Esophagus squamous epithelium (tissue), 5 donors: ENCODE results near the gene FGF18. TPM values are rescaled to one million over a fixed set of nuclear protein-coding genes. Genes with fewer than 3 reads are reported as not detected.
"Not testable (repeated sequence)": the region's sequence is repeated elsewhere in the genome, so short reads cannot be mapped to it uniquely, and the experiment has no call there.

Experiments used
- DNase-seq: peaks from one replicate; lab custom pipeline; 2025; lab: John Stamatoyannopoulos, UW
- H3K27ac ChIP-seq, 4 donors: fragments of 200-600 bp; sonication (generic); one replicate each; pipeline ENCODE4 v1.5.1; 2016 to 2019; ENCODE audit warnings: mild to moderate bottlenecking in 1 of 4
- H3K27me3 ChIP-seq, 4 donors: fragments of 200-600 bp; sonication (generic); 1 replicate in 3 of 4; 2 replicates in 1 of 4; pipeline versions ENCODE4 v1.5.1 to v1.6.0; 2017 to 2021; ENCODE audit warnings: antibody characterized with exemption in 1 of 4
- H3K36me3 ChIP-seq, 3 donors: fragments of 200-600 bp; sonication (generic); one replicate each; pipeline ENCODE4 v1.5.1; 2016 to 2019
- H3K4me1 ChIP-seq, 3 donors: fragments of 200-600 bp; sonication (generic); one replicate each; pipeline ENCODE4 v1.5.1; 2017 to 2019
- H3K4me3 ChIP-seq, 4 donors: fragments of 200-600 bp; sonication (generic); 1 replicate in 3 of 4; 2 replicates in 1 of 4; pipeline ENCODE4 v1.5.1; 2016 to 2019; ENCODE audit warnings: mild to moderate bottlenecking in 2 of 4, moderate library complexity in 1 of 4
- H3K9me3 ChIP-seq, 3 donors: fragments of 200-600 bp; sonication (generic); one replicate each; pipeline ENCODE4 v1.5.1; 2016 to 2019
- CTCF ChIP-seq, 6 experiments: fragments of 450-650 bp in 4 of 6; fragments of 200-600 bp in 2 of 6; sonication (generic) in 2 of 6; IDR thresholded peaks; one replicate each; pipeline ENCODE4 v1.5.1; 2016 to 2019; ENCODE audit warnings: antibody characterized with exemption in 6 of 6, mild to moderate bottlenecking in 4 of 6, moderate library complexity in 4 of 6
- POLR2A ChIP-seq, 4 donors: fragments of 450-650 bp; IDR thresholded peaks; one replicate each; pipeline ENCODE4 v1.6.1; 2017; ENCODE audit warnings: antibody characterized with exemption in 4 of 4, mild to moderate bottlenecking in 4 of 4, moderate library complexity in 3 of 4
- WGBS, 2 donors: methylation state at CpG; one replicate each; pipeline ENCODE4 v1.1.5; 2018; 5-methylcytosine and 5-hydroxymethylcytosine counted together
- intact Hi-C: fragments of 100-400 bp; cut with DNase I; formaldehyde crosslinking; loops from one replicate; pipeline ENCODE4 v1.15.0; 2022
- total RNA-seq, 4 donors: library from RNA; depleted of rRNA; stranded (reverse); fragments of >200 nt; gene quantifications; one replicate each; pipeline ENCODE4 v1.1.0, GENCODE V29; 2016
- donor health status: DM: yes; HTN: yes; CAD: no.

The FGF18 gene, protein sequence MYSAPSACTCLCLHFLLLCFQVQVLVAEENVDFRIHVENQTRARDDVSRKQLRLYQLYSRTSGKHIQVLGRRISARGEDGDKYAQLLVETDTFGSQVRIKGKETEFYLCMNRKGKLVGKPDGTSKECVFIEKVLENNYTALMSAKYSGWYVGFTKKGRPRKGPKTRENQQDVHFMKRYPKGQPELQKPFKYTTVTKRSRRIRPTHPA
- total RNA-seq: under 1 TPM in 3 of 4 donors, not detected in 1; 0.15 to 0.29 (median 0.19) TPM

GRCh38 chr5:171418982-171419687 is at the start of gene FGF18:
TSS of gene FGF18 (plus strand) at chr5:171419647. CDS start at chr5:171420200, 553 bp downstream.
- Histone ChIP-seq H3K4me1 (peaks cover 21 to 33% (median 23%) of the 10 kb centered on the region in 3 donors), H3K27ac (no peak within 1 kb of the TSS), H3K4me3 (peak within 1 kb of the TSS; percentile 19 to 64 (median 37)), H3K27me3 (peaks cover 0 to 36% (median 0%) of the 10 kb centered on the region in 4 donors), H3K9me3 (no peaks in the 10 kb centered on the region), H3K36me3 (peaks cover 0 to 4% (median 0%) of the 10 kb centered on the region in 3 donors)
- peak in 1 of 6 experiments; percentile 18 for TF ChIP-seq CTCF (IDR thresholded peaks at IDR 0.05)
- no peak for TF ChIP-seq POLR2A (IDR thresholded peaks at IDR 0.05)
- WGBS, 2 donors: 0 to 2% methylated on average over 9 of the region's 74 CpGs
- intact Hi-C loops: no loop called here
- DNase-seq: no peak

GRCh38 chr5:171369898-171370297 is 49.5 kb upstream of the FGF18 start:
- 93 to 96% methylated on average over 4 of the region's 4 CpGs for WGBS, 2 donors
- H3K9me3 ChIP-seq: no peaks in the 10 kb centered on the region
- no peak for DNase-seq
- H3K27me3 ChIP-seq: peaks cover 0 to 24% (median 0%) of the 10 kb centered on the region in 4 donors
- no peaks in the 10 kb centered on the region for H3K36me3 ChIP-seq
- no peak overlapping the region for H3K27ac ChIP-seq
- H3K4me1 ChIP-seq: no peaks in the 10 kb centered on the region
- H3K4me3 ChIP-seq: no peak overlapping the region
- no peak for TF ChIP-seq POLR2A (IDR thresholded peaks at IDR 0.05)
- intact Hi-C loops: no loop called here

GRCh38 chr5:171370881-171371280 is 48.6 kb upstream of the FGF18 start:
- DNase-seq, H3K4me1 ChIP-seq, H3K9me3 ChIP-seq, H3K36me3 ChIP-seq, H3K4me3 ChIP-seq, H3K27ac ChIP-seq, intact Hi-C loops: not testable (repeated sequence)
- H3K27me3 ChIP-seq: peaks cover 0 to 14% (median 0%) of the 10 kb centered on the region in 4 donors
- WGBS, 2 donors: 37 to 79% methylated on average over 4 to 9 of the region's 10 CpGs
- peak in 1 of 6 experiments; percentile 8 for TF ChIP-seq CTCF (IDR thresholded peaks at IDR 0.05)

DNA sequence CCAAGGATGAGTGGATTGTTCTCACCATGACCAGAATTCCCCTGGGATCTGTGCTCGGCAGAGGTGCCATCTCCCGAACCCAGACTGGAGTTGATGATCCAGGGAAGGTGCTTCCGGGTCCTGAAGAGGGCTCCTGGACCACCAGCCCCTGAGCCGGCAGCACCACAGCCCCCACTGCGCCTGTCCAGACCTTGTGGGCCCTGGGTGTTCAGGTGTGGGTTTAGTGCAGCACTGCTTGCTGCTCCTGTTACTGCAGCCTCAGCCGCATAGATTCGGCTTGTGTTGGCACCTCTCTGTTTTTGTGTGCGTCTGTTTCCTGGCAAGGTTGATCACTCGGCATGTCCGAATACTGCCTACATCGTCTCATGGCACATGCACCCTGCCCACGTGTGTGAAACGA is 48.1 kb upstream of the FGF18 start:
- WGBS, 2 donors: 86 to 88% methylated on average over 9 to 12 of the region's 13 CpGs
- Histone ChIP-seq H3K4me1 (no peaks in the 10 kb centered on the region), H3K4me3 (no peak overlapping the region), H3K27me3 (peaks cover 0 to 10% (median 0%) of the 10 kb centered on the region in 4 donors), H3K9me3 (no peaks in the 10 kb centered on the region), H3K36me3 (no peaks in the 10 kb centered on the region), H3K27ac (no peak overlapping the region)
- DNase-seq: no peak
- TF ChIP-seq CTCF (IDR thresholded peaks at IDR 0.05) (no peak), POLR2A (IDR thresholded peaks at IDR 0.05) (no peak)
- intact Hi-C loops: no loop called here

DNA sequence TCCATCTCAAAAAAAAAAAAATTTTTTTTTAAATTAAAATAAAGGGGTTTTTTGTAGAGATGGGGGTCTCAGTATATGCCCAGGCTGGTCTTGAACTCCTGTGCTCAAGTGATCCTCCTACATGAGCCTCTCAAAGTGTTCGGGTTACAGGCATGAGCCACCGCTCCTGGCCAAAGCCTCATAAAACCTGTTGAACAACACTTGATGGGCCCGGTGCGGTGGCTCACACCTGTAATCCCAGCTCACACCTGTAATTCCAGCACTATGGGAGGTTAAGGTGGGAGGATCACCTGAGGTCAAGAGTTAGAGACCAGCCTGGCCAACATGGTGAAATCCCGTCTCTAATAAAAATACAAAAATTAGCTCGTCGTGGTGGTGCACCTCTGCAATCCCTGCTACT is 39.5 kb upstream of the FGF18 start:
- Histone ChIP-seq H3K4me1 (no peaks in the 10 kb centered on the region), H3K27ac (no peak overlapping the region), H3K36me3 (no peaks in the 10 kb centered on the region), H3K4me3 (no peak overlapping the region), H3K9me3 (no peaks in the 10 kb centered on the region), H3K27me3 (no peaks in the 10 kb centered on the region)
- no peak for DNase-seq
- intact Hi-C loops: no loop called here
- 85 to 92% methylated on average over 7 of the region's 7 CpGs for WGBS, 2 donors
- no peak for TF ChIP-seq POLR2A (IDR thresholded peaks at IDR 0.05)
- no peak for TF ChIP-seq CTCF (IDR thresholded peaks at IDR 0.05)

DNA sequence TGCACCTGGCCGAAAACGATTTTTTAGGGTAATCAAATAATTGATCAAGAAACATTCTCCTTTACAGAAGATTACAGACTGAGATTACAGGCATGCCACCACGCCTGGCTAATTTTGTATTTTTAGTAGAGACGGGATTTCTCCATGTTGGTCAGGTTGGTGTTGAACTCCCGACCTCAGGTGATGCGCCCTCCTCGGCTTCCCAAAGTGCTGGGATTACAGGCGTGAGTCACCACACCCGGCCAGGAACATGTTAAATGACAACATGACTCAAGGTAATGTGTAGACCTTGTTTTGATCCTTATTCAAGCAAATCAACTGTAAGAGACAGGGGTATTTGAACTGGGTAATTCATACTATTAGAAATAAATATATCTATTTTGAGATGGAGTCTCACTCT is 35.0 kb upstream of the FGF18 start:
- H3K9me3 ChIP-seq, H3K27me3 ChIP-seq, H3K27ac ChIP-seq, H3K36me3 ChIP-seq, DNase-seq, intact Hi-C loops, H3K4me3 ChIP-seq: not testable (repeated sequence)
- peaks cover 0 to 20% (median 3%) of the 10 kb centered on the region in 3 donors for H3K4me1 ChIP-seq
- WGBS, 2 donors: 77 to 94% methylated on average over 5 to 9 of the region's 9 CpGs

DNA sequence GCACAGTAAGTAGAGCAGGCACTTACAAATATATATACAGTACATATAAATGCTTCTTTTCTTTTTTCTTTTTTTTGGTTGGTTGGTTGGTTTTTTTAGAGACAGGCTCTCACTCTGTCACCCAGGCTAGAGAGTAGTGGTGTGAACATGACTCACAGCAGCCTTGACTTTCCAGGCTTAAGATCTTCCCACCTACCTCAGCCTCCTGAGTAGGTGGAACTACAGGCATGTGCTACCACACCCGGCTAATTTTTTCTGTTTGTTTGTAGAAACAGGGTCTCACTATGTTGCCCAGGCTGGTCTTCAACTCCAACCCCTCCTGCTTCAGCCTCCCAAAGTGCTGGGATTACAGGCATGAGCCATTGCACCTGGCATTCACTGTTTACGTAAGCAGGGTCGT is 34.4 kb upstream of the FGF18 start:
- H3K27ac ChIP-seq: not testable (repeated sequence)
- 52 to 53% methylated on average over 3 of the region's 3 CpGs for WGBS, 2 donors

More for the DNA sequence above, 34.4 kb upstream of the FGF18 start:
- H3K9me3 ChIP-seq, H3K36me3 ChIP-seq, H3K4me3 ChIP-seq, DNase-seq, H3K27me3 ChIP-seq, intact Hi-C loops: not testable (repeated sequence)
- peaks cover 0 to 26% (median 3%) of the 10 kb centered on the region in 3 donors for H3K4me1 ChIP-seq
